Measurements from ENCODE around the gene LIPC. TPM values are rescaled to one million over a fixed set of nuclear protein-coding genes. Genes with fewer than 3 reads are reported as not detected.

Gene LIPC
- total RNA-seq, 1 experiment from 2014 or later = not detected

DNA sequence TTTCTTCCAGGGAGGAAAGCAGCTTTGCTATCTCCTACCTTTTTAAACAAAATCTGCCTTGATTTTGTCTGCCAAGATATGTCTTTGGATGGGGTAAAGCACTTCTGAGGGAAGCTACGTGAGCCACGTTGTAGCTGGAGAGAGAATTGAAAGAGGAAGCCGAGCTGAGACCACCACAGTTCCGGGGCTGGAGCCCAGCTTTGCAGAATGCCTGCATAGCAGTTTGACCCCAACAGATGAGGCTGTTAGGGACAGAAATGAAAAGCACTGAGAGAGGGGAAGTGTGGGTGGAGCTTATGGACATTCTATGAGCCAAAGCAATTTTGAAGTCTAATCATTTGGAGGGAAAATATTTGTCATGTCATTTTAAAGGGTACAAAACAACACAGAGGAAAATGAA, 45.4 kb downstream of the LIPC start:
- CTCF ChIA-PET = interaction anchor here (1.0 kb wide), 1 partner anchor 138 kb away, joined by 5 read pairs; no protein-coding TSS in a partner anchor
- peaks cover 26% of the 10 kb centered on the region for H3K4me1 Mint-ChIP-seq (ENCODE audit: insufficient read depth, unreplicated experiment)
- no TSS peak for BruUV-seq (replicated peaks)
- H3K27me3 Mint-ChIP-seq (ENCODE audit: insufficient read depth, unreplicated experiment) = no peaks in the 10 kb centered on the region
- TF ChIP-seq, protein P1, sequence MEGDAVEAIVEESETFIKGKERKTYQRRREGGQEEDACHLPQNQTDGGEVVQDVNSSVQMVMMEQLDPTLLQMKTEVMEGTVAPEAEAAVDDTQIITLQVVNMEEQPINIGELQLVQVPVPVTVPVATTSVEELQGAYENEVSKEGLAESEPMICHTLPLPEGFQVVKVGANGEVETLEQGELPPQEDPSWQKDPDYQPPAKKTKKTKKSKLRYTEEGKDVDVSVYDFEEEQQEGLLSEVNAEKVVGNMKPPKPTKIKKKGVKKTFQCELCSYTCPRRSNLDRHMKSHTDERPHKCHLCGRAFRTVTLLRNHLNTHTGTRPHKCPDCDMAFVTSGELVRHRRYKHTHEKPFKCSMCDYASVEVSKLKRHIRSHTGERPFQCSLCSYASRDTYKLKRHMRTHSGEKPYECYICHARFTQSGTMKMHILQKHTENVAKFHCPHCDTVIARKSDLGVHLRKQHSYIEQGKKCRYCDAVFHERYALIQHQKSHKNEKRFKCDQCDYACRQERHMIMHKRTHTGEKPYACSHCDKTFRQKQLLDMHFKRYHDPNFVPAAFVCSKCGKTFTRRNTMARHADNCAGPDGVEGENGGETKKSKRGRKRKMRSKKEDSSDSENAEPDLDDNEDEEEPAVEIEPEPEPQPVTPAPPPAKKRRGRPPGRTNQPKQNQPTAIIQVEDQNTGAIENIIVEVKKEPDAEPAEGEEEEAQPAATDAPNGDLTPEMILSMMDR (IDR thresholded peaks at IDR 0.05; ENCODE audit: unreplicated experiment) = no peak
- intact Hi-C loops (cut with micrococcal nuclease) = no loop called here
- POLR2A ChIA-PET = interaction anchor here (0.6 to 1.1 kb wide), 2 partner anchors 14 to 16 kb away, joined by 3 read pairs; no protein-coding TSS in a partner anchor
- no peaks in the 10 kb centered on the region for H3K9me3 Mint-ChIP-seq (ENCODE audit: unreplicated experiment)
- H3K4me3 Mint-ChIP-seq (ENCODE audit: unreplicated experiment) = no peak overlapping the region
- no peak for DNase-seq (ENCODE audit: unreplicated experiment)
- H3K36me3 Mint-ChIP-seq (ENCODE audit: insufficient read depth, unreplicated experiment) = no peaks in the 10 kb centered on the region
- no peak overlapping the region for H3K27ac Mint-ChIP-seq (ENCODE audit: low read depth, unreplicated experiment)

- CTCF ChIA-PET = interaction anchor here (1.0 kb wide), 1 partner anchor 139 kb away, joined by 5 read pairs; no protein-coding TSS in a partner anchor
These were observed 46.2 kb downstream of the LIPC start for GRCh38 chr15:58478035-58478434.

DNA sequence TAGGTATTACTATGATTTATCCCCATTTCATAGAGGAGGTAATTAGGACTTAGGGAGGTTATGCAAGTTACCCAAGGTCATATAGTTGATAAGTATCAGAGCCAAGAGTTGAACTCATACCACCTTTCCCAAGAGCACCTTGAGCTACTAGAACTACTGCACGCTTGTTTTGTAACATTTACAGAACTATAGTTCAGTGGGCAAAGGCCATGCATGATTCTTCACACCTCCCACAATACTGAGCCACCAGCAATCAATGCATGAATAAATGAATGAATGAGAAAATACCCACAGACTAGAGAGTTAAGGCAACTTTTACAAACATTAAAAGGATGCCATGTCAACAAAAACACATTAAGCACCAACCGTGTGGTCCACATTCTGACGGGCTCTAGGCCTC, 46.8 kb downstream of the LIPC start:
- TF ChIP-seq, protein P1 (IDR thresholded peaks at IDR 0.05; ENCODE audit: unreplicated experiment) = no peak
- POLR2A ChIA-PET = interaction anchor here (1.2 kb wide), 1 partner anchor 14 kb away, joined by 3 read pairs; no protein-coding TSS in a partner anchor
- no peaks in the 10 kb centered on the region for H3K36me3 Mint-ChIP-seq (ENCODE audit: insufficient read depth, unreplicated experiment)
- H3K4me1 Mint-ChIP-seq (ENCODE audit: insufficient read depth, unreplicated experiment) = peaks cover 16% of the 10 kb centered on the region
- DNase-seq (ENCODE audit: unreplicated experiment) = no peak
- BruUV-seq (replicated peaks) = no TSS peak
- H3K27ac Mint-ChIP-seq (ENCODE audit: low read depth, unreplicated experiment) = no peak overlapping the region
- H3K27me3 Mint-ChIP-seq (ENCODE audit: insufficient read depth, unreplicated experiment) = no peaks in the 10 kb centered on the region
- H3K9me3 Mint-ChIP-seq (ENCODE audit: unreplicated experiment) = no peaks in the 10 kb centered on the region
- intact Hi-C loops (cut with micrococcal nuclease) = no loop called here
- CTCF ChIA-PET = no interaction called here
- H3K4me3 Mint-ChIP-seq (ENCODE audit: unreplicated experiment) = no peak overlapping the region

More at GRCh38 chr15:58478035-58478434, 46.2 kb downstream of the LIPC start:
- Mint-ChIP-seq H3K36me3 (ENCODE audit: insufficient read depth, unreplicated experiment) (no peaks in the 10 kb centered on the region), H3K27ac (ENCODE audit: low read depth, unreplicated experiment) (no peak overlapping the region), H3K9me3 (ENCODE audit: unreplicated experiment) (no peaks in the 10 kb centered on the region), H3K4me1 (ENCODE audit: insufficient read depth, unreplicated experiment) (peaks cover 22% of the 10 kb centered on the region), H3K4me3 (ENCODE audit: unreplicated experiment) (no peak overlapping the region), H3K27me3 (ENCODE audit: insufficient read depth, unreplicated experiment) (no peaks in the 10 kb centered on the region)
- TF ChIP-seq, protein P1 (IDR thresholded peaks at IDR 0.05; ENCODE audit: unreplicated experiment) = no peak
- no peak for DNase-seq (ENCODE audit: unreplicated experiment)
- intact Hi-C loops (cut with micrococcal nuclease) = no loop called here
- BruUV-seq (replicated peaks) = no TSS peak
- POLR2A ChIA-PET = interaction anchor here (1.1 to 1.2 kb wide), 2 partner anchors 14 to 15 kb away, joined by 3 read pairs; no protein-coding TSS in a partner anchor

DNA sequence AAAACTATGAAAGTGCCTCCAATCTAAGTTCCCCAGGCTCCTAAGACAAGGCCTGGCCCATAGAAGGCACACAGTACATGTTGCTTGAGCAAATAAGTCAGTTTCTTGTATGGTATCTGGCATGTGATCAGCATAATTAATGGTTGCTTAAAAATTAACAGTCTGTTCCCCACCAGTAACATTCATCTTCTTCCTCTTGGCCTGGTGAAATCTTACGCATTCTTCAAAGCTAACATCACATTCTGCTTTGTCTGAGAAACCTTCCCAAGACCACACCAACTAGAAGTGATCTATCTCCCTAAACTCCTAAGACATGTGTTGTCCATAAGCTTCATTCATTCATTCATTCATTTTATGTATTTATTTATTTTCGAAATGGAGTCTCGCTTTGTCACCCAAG, 48.1 kb downstream of the LIPC start:
- Mint-ChIP-seq H3K4me3 (ENCODE audit: unreplicated experiment) (no peak overlapping the region), H3K36me3 (ENCODE audit: insufficient read depth, unreplicated experiment) (no peaks in the 10 kb centered on the region), H3K4me1 (ENCODE audit: insufficient read depth, unreplicated experiment) (peaks cover 7% of the 10 kb centered on the region), H3K27me3 (ENCODE audit: insufficient read depth, unreplicated experiment) (no peaks in the 10 kb centered on the region), H3K9me3 (ENCODE audit: unreplicated experiment) (no peaks in the 10 kb centered on the region), H3K27ac (ENCODE audit: low read depth, unreplicated experiment) (no peak overlapping the region)
- DNase-seq (ENCODE audit: unreplicated experiment) = no peak
- intact Hi-C loops (cut with micrococcal nuclease) = no loop called here
- no TSS peak for BruUV-seq (replicated peaks)
- ChIA-PET CTCF (interaction anchor here (0.6 kb wide), 1 partner anchor 1272 kb away, joined by 4 read pairs; no protein-coding TSS in a partner anchor), POLR2A (no interaction called here)
- TF ChIP-seq, protein P1 (IDR thresholded peaks at IDR 0.05; ENCODE audit: unreplicated experiment) = no peak

Data from MCF 10A (cell line).